GM12874 (cell line): ENCODE results near the gene TMPRSS11E.

Source experiments
- CTCF ChIP-seq: IDR thresholded peaks from 2 replicates; pipeline ENCODE4 v1.5.1; 2011; ENCODE audit warnings: low read depth, mild to moderate bottlenecking, control low read depth, low read length, moderate library complexity; ENCODE audit not compliant: insufficient read depth

TMPRSS11E gene

DNA sequence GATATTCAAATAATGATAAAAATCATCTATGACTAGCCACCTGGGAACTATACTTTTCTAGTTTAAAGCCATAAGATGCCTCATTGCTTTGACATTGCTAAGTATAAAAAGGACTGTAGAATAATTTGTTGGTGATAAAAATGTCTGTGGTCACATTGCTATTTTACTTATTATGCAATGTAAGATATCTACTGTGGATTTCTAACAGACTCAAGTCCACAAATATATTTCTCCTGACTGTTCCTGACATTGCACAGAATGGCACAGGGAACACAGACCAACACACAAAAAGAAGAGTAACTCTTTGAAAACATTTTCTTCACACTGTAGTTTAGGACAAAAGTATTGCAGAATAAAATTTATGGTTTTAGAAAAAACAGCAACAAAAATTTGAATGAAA, 2.2 kb upstream of the TMPRSS11E start:
- TF ChIP-seq CTCF: no peak

DNA sequence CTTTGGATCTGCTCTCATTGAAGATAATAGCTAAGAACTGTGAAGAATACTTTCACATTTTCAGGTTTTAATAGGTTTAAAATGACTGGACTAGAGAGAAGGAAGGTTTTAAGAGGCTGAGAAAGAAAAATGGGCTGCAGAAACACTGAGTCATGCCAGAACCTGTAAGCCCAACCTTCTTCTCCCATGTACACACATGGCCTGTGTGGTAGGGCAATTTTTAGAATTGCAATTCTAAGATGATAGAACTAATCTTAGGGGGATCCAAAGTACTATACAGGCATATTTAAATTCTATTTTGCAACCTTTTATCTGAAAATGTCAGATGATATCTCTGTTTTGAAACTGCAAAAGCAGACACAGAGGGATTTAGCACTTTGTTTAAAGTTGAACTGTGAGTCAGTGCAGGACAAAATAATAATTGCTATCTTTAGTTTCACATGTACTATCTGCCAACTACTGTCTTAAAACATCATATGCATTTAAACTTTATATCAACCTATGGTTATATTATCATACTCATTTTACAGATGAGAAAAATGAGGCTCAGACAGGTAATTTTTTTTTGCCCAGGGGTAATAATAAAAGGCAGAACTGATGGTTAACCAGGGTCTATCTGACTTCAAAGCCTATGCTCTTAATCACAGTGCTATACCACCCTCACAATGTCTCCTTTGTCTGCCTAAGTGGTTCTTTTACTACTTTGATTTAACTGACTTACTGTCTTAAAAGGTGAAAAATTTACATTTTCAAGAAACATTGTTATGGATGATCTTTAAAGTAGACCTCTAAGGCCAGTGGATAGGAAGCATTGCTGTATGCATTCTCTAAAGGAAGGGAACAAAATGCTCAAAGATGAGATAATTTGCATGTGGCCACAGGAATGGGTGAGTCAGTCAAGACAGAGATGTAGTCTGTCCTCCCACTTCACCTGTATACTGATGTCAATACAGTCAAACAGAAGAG, 4.3 kb downstream of the TMPRSS11E start:
- no peak for TF ChIP-seq CTCF

DNA sequence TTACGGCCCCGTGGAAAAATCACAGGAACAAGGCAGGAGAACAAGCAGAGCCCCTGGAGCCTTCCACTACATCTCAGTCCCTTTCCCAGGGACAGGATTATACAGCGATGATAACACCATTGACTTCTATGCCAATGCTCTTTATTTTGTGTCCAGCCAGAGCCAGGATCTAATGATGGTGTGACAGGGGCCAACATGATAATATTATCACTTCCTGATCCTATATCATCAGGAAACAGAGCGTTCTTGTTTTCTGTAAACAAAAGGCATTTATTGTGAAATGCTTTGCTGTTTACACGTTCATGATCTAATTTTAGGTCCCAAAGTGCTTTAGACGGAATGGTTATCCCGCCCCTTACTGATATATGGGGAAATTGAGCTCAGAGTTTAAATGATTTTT, 12.8 kb downstream of the TMPRSS11E start:
- no peak for TF ChIP-seq CTCF

DNA sequence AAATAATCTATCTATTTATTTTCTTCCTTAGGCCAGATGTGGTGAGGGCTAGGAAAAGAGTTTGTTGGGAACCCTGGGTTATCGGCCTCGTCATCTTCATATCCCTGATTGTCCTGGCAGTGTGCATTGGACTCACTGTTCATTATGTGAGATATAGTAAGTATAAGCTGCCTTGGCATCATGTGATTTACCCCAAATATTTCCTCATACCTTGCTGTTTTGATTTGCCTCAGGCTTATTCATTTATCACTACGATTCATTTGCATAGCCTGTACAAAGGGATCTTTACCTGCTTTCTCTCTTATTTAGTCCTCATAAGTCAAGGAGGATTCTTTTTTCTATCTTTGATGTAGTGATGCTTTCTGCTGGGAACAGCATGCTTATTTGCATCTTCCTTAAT, 14.5 kb downstream of the TMPRSS11E start:
- TF ChIP-seq CTCF: no peak

GRCh38 chr4:68462691-68463090, 15.4 kb downstream of the TMPRSS11E start:
- no peak for TF ChIP-seq CTCF

DNA sequence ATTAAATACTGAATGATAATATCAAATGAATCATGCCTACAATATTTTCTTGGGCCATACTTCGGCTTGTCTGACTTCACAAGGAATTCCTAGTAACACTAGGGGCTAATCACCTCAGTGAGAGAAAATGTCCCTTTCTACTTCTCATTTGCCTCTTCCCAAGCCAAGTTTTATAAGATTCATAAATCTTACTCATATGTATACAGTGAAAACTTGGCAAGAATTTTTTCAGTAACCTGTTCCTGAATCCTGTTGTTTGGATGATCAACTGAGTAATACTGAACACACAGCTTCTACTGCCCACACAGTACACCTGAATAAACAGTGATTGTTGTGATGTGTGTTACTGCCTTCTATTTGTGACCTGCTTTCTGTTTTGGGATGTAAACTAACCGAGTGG, 16.5 kb downstream of the TMPRSS11E start:
- no peak for TF ChIP-seq CTCF

- TF ChIP-seq CTCF: no peak
Observed at GRCh38 chr4:68465058-68465457, 17.8 kb downstream of the TMPRSS11E start.
